GM21717 (cell line): Measurements from ENCODE around the gene PCNA.

Experiments used
- ATAC-seq: cut with Tn5 transposase; IDR thresholded peaks from one replicate; pipeline ENCODE4 v1.9.1; 2021; ENCODE audit warnings: mild to moderate bottlenecking, moderate library complexity; ENCODE audit not compliant: unreplicated experiment

PCNA gene

GRCh38 chr20:5067877-5068645, 51.7 kb downstream of the PCNA start:
- no peak for ATAC-seq

- no peak for ATAC-seq
Measured at GRCh38 chr20:5065879-5066383, 53.8 kb downstream of the PCNA start.

GRCh38 chr20:5065166-5065878, 54.4 kb downstream of the PCNA start:
- no peak for ATAC-seq
